Activated T-cell treated with anti-CD3 and anti-CD28 coated beads for 48 hours (primary cell): ENCODE data around the gene IL1F10.
"Not testable (repeated sequence)": the region's sequence is repeated elsewhere in the genome, so short reads cannot be mapped to it uniquely, and the experiment has no call there.

Experiments
- DNase-seq: peaks from one replicate; pipeline ENCODE4 v3.0.0-alpha.2; 2020; ENCODE audit warnings: low read depth

IL1F10 gene

GRCh38 chr2:113081488-113082210 is 13.9 kb downstream of the IL1F10 start:
- DNase-seq = no peak

DNA sequence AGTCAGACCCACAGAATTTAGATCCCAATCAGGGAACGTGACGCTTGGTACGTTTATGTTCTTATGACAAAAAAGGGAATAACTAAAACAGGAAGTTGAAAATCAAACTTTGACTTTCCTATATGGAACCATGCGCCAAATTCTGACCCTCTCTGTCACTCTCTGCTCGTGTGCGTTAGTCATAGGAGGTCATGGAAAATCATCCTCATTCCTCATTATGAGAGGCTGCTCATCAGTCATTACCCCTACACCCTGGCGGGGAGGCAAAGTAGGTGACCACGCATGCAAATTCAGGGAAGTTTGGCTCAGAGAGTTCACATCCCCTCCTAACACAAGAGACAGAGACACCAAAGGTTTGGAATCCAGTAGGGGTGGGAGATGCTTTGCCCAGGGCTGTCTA is 15.5 kb downstream of the IL1F10 start:
- no peak for DNase-seq

DNA sequence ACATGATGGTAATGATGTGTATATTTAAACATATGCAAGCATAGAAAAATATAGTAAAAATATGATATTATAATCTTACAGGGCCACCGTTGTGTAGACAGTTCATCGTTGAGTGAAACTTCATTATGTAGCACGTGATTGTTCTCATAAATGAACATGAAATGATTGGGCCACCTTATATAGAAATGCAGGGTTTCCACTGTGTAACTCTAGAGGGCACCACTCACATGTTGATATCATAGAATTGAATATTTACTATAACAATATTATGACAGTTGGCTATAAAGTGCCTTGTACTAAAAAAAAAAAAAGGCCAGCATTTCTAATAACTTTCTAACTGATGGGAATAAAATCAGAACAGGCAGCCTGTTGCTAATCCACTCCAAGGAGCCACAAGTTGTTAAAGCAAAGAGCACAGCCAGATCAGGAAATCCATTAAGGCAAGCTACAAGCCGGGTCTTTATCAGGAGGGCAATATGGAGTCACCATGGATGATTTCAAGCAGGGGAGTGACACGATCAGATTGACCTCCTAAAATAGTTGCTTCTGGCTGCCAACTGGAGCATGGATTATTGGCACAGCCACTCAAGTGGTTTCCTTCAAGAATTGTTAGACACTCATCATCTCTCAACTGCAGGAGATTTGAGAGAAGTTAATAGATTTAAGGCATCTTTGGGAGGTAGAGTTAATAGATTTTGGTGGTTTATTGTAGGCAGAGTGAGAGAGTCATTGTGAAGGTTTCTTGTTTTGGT is 16.7 kb downstream of the IL1F10 start:
- DNase-seq = no peak

DNA sequence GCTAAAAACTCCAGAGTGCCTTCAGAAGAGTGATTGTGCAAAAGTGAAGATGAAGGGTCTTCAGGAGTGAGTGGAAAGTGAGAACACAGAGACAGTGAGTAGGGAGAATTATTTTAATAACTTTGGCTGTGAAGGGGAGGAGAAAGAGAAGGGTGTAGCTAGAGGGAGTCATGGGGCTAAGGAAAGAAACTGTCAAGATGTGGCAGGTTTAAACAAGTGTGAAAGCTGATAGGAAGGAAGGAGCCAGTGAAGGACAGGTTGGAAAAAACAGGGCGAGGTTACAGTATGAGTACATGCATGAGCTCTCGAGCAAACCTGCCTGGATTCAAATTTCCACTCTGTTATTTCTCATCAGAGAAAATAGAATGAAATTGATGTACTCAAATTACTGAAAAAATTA is 17.8 kb downstream of the IL1F10 start:
- no peak for DNase-seq

GRCh38 chr2:113088213-113088992 is 20.6 kb downstream of the IL1F10 start:
- no peak for DNase-seq

- no peak for DNase-seq
Observed at GRCh38 chr2:113089916-113090315, 22.1 kb downstream of the IL1F10 start.

GRCh38 chr2:113091231-113091896 is 23.6 kb downstream of the IL1F10 start:
- no peak for DNase-seq

- no peak for DNase-seq
Observed at GRCh38 chr2:113092864-113093612, 25.3 kb downstream of the IL1F10 start.

GRCh38 chr2:113093613-113093977 is 25.8 kb downstream of the IL1F10 start:
- no peak for DNase-seq

DNA sequence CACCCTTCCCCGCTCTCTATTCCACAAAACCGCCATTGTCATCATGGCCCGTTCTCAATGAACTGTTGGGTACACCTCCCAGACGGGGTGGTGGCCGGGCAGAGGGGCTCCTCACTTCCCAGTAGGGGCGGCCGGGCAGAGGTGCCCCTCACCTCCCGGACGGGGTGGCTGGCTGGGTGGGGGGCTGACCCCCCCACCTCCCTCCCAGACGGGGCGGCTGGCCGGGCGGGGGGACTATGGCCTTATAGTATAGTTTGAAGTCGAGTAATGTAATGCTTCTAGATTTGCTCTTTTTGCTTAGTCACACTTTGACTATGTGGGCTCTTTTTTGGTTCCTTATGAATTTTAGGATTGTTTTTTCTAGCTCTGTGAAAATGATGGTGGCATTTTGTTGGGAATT is 28.5 kb downstream of the IL1F10 start:
- not testable (repeated sequence) for DNase-seq

- not testable (repeated sequence) for DNase-seq
Observed at GRCh38 chr2:113096842-113097618, 29.3 kb downstream of the IL1F10 start.

- DNase-seq = no peak
Observed at GRCh38 chr2:113098041-113098440, 30.3 kb downstream of the IL1F10 start.

GRCh38 chr2:113098532-113098931 is 30.8 kb downstream of the IL1F10 start:
- no peak for DNase-seq

- no peak for DNase-seq
Observed at GRCh38 chr2:113102133-113102532, 34.4 kb downstream of the IL1F10 start.

DNA sequence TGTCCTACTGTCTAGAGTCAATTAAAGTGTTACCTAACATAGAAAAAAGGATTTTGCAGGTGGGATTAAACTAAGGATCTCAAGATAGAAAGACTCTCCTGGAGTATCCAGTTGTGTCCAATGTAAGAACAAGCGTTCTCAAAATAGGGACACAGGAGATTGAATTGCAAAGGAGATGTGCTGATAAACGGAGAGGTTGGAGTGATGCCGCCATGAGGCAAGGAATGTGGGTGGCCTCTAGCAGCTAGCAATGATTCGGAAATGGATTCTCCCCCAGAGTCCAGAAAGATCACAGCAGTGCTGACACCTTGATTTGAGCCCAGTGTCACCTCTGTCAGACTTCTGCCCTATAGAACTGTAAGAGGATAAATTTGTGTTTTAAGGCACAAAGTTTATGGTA is 35.5 kb downstream of the IL1F10 start:
- DNase-seq = no peak

DNA sequence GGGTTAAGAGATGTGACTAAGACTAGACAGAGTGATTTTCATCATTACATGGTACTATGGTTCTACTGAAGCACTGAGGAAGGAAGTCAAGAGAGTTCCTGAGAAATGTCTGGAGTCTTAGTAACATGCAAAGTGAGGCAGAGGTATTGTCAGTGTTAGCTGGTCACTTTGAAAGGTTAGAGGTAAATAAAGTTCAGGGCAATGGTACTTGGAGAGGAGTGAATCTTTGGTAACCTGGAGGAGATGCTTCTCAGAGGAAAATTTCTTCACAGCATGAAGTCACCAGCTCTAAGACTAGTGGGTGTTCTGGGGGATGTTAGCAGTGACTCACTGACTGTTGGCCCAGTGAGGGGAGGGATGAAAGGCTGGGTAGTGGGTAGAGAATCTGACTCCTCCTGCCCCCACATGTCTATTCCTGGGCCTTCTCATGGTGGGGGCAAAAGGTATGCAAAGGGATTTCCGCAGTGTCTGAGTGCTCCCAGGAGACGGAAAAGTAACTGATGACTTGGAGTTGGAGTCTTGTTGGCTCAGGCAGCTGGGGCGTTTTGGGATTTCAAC is 36.4 kb downstream of the IL1F10 start:
- peak; percentile 23 for DNase-seq

DNA sequence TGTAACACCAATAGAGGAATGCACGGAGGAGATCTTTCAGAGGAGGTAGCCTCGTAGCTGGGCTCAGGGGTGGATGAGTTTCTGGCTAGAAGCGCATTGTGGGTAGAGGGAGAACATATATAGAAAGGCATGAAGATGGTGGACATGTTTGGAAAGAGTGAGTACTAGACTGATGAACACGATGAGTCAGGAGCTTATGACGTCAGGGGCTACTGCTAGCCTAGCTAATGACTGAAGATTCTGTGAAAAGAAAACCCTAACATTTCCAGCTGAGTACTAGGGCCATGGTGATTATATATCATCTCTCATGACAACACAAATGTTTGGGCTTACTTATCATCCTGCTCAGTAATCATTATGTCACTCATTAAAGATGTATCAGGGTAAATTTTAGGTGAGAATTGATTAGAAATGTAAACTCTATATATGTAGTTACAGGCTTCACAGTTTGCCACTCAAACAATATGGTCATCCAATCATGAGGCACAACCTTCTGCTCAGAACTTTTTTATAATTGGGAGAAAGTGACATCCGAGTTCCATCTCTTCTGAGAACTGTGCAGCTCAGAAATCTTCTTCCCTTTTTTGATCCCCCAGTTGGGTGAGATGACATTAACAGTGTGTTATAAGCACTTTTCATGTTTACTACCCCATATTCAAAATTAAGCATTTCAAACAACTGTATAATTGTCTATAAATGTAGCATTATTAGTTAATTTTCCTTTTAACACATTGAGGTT is 37.4 kb downstream of the IL1F10 start:
- DNase-seq = peak; percentile 24

DNA sequence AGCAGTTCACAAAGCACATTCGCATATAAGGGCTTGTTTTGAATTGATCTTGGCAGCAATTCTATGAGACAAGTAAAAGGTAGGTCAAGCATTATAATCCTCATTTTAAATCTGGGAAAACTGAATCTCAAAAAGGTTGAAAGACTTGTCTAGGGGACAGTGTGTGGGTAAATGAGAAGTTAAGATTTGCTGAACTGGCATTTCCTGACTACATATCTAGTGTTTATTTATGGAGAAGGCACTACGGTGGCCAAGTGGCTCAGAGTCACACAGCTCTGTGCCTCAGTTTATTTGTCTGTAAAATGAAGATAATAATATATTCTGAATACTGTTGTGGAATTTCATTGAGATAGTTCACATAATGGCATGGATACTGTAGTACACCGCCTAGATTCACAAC is 43.4 kb downstream of the IL1F10 start:
- DNase-seq = no peak

GRCh38 chr2:113111823-113112287 is 44.1 kb downstream of the IL1F10 start:
- DNase-seq = no peak

- DNase-seq = no peak
Observed at GRCh38 chr2:113112441-113112840, 44.7 kb downstream of the IL1F10 start.
